Hematopoietic multipotent progenitor cell treated with erythropoietin and hydrocortisone succinate and interleukin-3 and kit ligand, for 6 days (in vitro differentiated cells): ENCODE results near the gene GRAMD1A.
A peak's percentile ranks its signal among the peaks of the same experiment; 100 is the strongest.

Experiments
- DNase-seq: peaks from one replicate; pipeline ENCODE4 v3.0.0-alpha.2; 2015

Gene GRAMD1A

DNA sequence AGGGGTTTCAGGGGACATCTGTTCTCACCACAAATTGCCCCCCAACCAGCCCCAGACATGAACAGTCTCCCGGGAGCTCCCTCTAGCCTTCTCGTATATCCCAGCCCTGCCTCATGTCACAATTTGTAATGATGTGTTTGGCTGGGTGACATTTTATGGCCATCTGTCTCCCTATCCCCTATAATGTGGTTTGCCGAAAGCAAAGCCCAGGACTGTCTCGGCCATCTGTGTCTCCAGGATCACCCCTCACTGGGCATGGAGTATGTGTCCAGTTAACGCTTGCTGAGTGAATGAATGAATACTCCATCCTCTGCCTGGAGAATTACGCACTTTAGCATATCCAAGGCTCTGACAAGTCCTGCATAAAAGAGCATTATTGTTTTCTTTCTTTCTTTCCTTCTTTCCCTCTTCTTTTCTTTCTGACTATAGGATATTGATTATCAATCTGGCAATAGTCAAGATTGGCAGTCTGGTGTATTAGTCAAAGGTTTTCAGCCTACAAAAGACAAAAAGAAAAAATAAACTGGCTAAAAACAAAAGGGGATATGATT lies 56.5 kb downstream of the GRAMD1A start:
- no peak for DNase-seq

- DNase-seq = no peak
Measured at GRCh38 chr19:35058370-35058769, 58.2 kb downstream of the GRAMD1A start.

DNA sequence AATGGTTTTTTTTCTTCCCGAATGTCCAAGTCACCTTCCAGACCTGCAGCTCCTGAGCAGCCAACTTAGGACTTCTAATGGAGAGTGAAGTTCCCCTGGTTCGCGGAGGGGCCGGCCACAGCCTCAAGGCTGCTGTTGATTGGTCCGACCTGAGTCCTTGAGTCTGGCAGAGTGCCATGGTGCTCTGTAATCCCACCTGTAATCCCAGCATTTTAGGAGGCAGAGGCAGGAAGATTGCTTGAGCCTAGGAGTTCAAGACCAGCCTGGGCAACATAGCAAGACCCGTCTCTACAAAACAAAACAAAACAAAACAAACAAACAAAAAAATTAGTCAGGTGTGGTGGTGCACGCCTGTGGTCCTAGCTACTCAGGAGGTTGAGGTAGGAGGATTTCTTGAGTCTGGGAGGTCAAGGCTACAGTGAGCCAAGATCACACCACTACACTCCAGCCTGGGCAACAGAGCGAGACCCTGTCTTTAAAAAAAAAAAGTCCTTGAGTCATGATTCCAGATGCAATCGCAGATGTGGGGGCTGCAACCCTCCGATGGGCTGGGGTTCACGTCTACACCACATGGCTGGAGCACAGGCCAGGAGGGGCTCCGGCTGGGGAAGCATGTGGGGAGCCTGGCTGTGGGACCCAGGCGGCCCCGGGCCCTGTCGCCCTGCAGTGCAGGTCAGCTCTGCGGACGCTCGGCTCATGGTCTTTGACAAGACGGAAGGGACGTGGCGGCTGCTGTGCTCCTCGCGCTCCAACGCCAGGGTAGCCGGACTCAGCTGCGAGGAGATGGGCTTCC lies 59.1 kb downstream of the GRAMD1A start:
- DNase-seq = no peak

DNA sequence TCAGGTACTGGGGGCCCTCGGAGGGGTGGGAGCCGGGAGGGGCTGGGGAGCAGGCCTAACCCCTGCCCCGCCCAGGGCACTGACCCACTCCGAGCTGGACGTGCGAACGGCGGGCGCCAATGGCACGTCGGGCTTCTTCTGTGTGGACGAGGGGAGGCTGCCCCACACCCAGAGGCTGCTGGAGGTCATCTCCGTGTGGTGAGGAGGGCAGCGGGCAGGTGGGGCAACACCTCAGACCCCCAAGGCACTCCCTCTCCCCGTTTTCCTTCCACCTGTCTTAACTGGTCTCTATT lies 59.6 kb downstream of the GRAMD1A start:
- no peak for DNase-seq

DNA sequence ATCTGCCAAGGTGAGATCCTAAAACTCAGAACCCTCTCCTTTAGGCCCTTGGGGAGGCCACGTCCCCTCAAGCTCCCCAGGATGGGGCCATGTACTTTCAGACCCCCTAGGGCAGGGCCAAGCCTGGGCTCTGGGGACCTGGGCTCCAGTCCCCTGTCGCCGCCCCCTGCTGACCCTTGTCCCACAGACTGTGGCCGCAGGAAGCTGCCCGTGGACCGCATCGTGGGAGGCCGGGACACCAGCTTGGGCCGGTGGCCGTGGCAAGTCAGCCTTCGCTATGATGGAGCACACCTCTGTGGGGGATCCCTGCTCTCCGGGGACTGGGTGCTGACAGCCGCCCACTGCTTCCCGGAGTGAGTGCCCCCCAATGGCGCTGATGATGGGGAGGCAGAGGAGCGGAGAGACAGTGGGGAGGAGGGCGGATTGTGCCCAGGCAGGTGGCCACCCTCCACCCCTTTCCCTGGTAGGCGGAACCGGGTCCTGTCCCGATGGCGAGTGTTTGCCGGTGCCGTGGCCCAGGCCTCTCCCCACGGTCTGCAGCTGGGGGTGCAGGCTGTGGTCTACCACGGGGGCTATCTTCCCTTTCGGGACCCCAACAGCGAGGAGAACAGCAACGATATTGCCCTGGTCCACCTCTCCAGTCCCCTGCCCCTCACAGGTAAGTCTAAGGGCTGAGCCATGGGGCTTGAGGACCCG lies 60.2 kb downstream of the GRAMD1A start:
- no peak for DNase-seq

GRCh38 chr19:35061583-35062373 lies 61.7 kb downstream of the GRAMD1A start:
- DNase-seq = no peak

DNA sequence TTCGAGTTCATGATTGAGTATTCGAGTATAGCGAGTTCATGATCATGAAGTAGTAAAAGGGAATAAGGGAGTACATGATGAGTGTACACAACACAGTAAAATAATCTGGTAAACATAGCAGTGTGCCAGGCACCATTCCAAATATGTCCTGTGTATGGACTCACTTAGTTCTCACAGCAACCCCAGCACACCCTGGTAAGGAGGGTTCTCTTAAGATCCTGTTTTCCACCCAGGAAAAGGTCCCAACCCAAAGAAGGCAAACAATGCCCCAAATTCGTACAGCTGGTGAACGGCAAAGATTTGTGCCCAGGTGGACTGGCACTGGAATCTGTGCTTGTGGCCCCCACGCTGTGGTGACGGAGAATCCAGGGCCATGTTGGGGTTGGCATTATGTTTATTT lies 62.8 kb downstream of the GRAMD1A start:
- no peak for DNase-seq

DNA sequence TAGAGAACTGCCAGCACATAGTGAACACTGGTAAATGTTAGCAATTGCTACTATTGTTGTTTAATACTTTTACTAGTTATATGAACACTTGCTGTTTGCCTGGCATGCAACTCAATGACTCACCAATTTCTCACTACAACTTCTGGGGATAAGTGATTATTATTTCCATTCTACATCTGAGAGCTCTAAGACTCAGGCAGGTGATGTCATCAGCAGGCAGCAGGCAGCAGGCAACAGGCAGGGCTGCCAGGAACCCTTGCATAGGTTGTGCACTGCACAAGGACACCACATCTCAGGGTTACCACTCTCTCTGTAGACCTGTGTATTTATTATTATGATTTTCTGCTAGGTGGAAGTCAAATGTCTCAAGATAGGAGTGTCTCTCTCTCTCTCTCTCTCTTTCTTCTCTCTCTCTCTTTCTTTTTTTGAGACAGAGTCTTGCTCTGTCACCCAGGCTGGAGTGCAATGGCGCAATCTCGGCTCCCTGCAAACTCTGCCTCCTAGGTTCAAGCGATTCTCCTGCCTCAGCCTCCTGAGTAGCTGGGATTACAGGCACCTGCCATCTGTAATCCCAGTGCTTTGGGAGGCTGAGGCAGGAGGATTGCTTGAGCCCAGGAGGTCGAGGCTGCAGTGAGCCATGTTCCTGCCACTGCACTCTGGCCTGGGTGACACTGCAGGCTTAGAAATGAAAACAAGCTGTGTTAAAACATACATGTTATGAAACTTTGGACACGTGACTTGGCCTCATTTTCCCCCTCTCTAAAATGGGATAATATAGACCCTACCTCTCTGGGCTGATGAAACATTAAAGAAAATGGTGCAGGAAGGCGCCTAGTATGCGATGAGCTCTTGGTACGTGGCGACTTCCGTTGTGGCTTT lies 64.1 kb downstream of the GRAMD1A start:
- peak; percentile 27 for DNase-seq

DNA sequence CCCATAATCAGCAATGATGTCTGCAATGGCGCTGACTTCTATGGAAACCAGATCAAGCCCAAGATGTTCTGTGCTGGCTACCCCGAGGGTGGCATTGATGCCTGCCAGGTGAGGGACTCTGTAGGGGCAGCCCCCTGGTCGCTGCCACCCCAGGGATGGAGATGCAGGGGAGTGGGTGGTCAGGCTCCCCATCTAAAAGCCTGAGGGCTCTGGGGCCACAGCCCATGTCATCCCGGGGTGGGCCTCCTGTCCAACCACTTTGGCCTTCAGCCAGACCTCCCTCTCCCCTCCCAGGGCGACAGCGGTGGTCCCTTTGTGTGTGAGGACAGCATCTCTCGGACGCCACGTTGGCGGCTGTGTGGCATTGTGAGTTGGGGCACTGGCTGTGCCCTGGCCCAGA lies 65.5 kb downstream of the GRAMD1A start:
- DNase-seq = no peak

DNA sequence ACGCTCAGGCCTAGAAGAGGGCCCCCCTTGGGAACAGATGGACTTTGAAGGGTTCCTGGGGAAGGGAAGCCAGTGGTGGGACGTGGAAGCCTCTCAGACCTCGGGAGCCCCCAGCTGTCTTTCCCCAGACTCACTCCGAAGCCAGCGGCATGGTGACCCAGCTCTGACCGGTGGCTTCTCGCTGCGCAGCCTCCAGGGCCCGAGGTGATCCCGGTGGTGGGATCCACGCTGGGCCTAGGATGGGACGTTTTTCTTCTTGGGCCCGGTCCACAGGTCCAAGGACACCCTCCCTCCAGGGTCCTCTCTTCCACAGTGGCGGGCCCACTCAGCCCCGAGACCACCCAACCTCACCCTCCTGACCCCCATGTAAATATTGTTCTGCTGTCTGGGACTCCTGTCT lies 66.0 kb downstream of the GRAMD1A start:
- no peak for DNase-seq

- DNase-seq = peak; percentile 95
Measured at GRCh38 chr19:35066691-35067563, 66.8 kb downstream of the GRAMD1A start.

DNA sequence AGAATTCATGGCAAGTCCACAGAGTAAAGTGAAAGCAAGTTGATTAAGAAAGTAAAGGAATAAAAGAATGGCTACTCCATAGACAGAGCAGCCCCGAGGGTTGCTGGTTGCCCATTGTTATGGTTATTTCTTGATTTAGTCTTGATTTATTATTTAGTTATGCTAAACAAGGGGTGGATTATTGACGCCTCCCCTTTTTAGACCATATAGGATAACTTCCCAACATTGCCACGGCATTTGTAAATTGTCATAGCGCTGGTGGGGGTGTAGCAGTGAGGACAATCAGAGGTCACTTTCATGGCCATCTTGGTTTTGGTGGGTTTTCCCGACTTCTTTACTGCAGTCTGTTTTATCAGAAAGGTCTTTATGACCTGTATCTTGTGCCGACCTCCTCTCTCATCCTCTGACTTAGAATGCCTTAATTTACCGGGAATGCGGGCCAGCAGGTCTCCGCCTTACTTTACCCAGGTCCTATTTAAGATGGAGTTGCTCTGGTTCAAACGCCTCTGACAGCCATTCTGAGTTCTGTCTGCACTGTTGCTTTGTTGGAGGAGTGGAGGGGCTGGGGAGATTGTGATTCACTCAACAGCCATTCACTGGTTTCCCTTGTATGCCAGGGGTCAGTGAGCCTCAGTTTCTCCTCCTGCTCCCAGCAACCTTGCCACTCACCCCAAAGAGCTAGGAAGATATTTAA lies 69.0 kb downstream of the GRAMD1A start:
- no peak for DNase-seq

DNA sequence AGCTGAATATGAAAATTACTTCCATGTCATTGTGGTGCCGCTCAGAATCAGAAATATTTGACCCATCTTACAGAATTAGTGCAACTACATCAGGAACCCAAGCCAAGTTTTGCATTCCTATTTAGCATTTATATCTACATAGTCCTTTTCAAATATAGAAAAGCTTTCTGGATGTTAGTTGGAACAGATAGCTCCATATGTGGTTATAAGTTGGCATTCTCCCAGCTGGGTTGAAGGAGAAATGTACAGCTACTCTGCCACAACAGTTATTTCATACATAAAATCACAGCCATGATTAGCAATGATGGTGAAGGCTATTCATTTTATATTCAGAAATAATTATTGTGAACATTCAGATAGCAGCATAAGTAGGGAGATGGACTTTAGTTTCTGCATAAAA lies 69.6 kb downstream of the GRAMD1A start:
- DNase-seq = peak; percentile 44

- no peak for DNase-seq
Measured at GRCh38 chr19:35070471-35070870, 70.3 kb downstream of the GRAMD1A start.

GRCh38 chr19:35073516-35073915 lies 73.4 kb downstream of the GRAMD1A start:
- no peak for DNase-seq

DNA sequence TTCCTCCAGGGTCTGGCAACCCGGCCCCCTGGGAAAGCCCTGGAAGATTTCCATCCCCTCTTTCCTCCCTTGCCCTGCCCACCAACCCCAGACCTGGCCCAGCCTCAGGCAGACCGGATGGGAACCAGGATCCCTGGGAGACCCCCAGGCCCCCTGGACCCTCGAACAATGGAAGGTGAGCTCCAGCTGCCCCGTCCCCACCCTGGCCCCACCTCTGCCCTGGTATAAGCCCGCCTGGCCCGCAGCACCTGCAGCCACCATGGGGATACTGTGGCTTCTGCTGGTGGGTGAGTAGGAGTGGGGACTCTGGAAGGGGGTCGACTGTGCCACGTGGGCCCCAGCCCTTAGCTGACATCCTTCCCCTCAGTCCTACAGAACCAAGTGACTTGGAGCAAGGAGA lies 73.8 kb downstream of the GRAMD1A start:
- no peak for DNase-seq

DNA sequence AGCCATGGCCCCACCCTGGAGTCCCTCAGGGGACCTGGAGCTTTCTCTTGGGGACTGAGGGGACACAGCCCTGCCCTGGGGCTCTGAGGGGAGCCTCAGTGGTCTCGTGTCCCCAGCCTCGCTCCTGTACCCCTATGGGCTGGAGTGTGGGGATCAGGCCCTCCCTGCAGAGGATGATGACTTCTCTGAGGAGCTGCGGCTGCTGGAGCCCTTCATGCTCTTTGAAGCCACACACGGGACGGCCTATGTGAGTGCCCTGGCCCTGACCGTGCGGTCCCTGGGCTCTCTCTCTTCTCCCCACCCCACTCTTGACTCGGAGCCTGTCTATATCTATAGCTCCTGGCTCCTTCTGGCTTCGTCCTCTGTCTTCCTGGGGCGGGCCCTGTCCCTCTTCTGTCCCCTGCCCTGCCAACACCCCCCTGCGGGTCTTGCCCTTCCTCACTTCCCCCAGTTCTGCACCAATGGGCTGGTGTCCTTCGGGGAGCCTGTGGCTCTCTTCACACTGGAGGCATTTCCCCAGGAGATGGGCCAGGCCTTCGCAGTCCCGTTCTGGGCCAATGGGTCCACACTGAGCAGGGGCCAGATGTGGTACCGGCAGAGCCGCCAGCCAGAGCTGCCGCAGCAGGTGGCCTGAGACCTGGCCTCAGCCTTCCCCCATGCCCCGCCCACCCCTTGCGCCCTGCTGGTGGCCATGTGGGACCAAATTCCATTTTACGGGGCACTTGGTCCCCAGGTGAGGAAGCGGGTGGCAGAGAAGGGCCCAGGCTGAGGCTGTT lies 74.5 kb downstream of the GRAMD1A start:
- DNase-seq = no peak

- no peak for DNase-seq
Measured at GRCh38 chr19:35075202-35076025, 75.3 kb downstream of the GRAMD1A start.

DNA sequence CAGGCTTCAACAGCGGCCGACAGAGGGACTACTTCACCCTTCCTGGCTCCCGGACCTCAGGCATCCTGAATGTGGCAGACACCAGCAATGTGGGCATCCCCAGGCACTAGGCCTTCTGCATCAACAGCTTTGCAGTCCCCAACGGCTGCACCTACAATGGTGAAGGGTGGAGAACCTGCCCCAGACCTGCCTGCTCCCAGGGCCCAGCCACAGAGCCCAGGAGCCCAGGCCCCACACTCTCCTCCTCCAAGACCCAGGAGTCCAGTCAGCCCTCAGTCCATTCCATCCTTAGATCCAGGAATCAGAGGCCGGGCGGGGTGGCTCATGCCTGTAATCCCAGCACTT lies 75.9 kb downstream of the GRAMD1A start:
- no peak for DNase-seq
